SK-N-SH (cell line): ENCODE measurements around the gene MAPK9. TPM values are rescaled to one million over a fixed set of nuclear protein-coding genes. Genes with fewer than 3 reads are reported as not detected.

ENCODE experiments used
- CTCF ChIA-PET: fragments of 300-600, 350-600 bp; formaldehyde crosslinking; extraction: SDS; loops from one replicate; lab custom pipeline; 2021; lab: Yijun Ruan, JAX
- POLR2A ChIA-PET: fragments of 350-600 bp; sonication (Branson Sonifier 250); formaldehyde crosslinking; extraction: SDS; loops from one replicate; lab custom pipeline; 2020; ENCODE audit warnings: antibody characterized with exemption, inconsistent platforms; lab: Yijun Ruan, JAX
- DNase-seq: peaks from one replicate; pipeline ENCODE4 v3.0.0; 2012
- H2AFZ ChIP-seq: fragments of 200-600 bp; sonication (generic); 2 replicates; pipeline ENCODE4 v1.8.1; 2016; ENCODE audit warnings: antibody characterized with exemption, mild to moderate bottlenecking, low read depth
- H3F3A ChIP-seq: fragments of 200-600 bp; sonication (generic); replicated peaks from 2 replicates; pipeline ENCODE3; 2016; ENCODE audit warnings: antibody characterized with exemption, mild to moderate bottlenecking; ENCODE audit not compliant: insufficient read depth
- H3K27ac ChIP-seq, 2 experiments: fragments of 200-500 bp in 1 of 2; fragments of 200-600 bp in 1 of 2; sonication (Bioruptor generic) in 1 of 2; sonication (generic), shearing (Covaris generic) in 1 of 2; 2 replicates each; pipeline versions ENCODE4 v1.5.1 to v1.6.1; 2014 to 2016; ENCODE audit warnings: low read depth in 2 of 2, inconsistent platforms in 1 of 2, low read length in 1 of 2, mild to moderate bottlenecking in 1 of 2, mixed read lengths in 1 of 2
- H3K27me3 ChIP-seq: fragments of 200-600 bp; sonication (generic), shearing (Covaris generic); 2 replicates; pipeline ENCODE4 v1.6.1; 2016; ENCODE audit warnings: mixed run types; ENCODE audit not compliant: insufficient read depth
- H3K36me3 ChIP-seq, 2 experiments: fragments of 200-500 bp in 1 of 2; fragments of 200-600 bp in 1 of 2; sonication (Bioruptor generic) in 1 of 2; sonication (generic) in 1 of 2; replicated peaks in 1 of 2; 2 replicates each; pipeline versions ENCODE3 to v1.5.1; 2014 to 2016; ENCODE audit warnings: low read length in 1 of 2, mild to moderate bottlenecking in 1 of 2; ENCODE audit not compliant: insufficient read depth in 2 of 2, control insufficient read depth in 1 of 2
- H3K4me1 ChIP-seq, 2 experiments: fragments of 200-500 bp in 1 of 2; fragments of 200-600 bp in 1 of 2; sonication (Bioruptor generic) in 1 of 2; sonication (generic), shearing (Covaris generic) in 1 of 2; 2 replicates each; pipeline versions ENCODE4 v1.5.1 to v1.6.1; 2014 to 2016; ENCODE audit warnings: low read depth in 1 of 2, low read length in 1 of 2, mixed run types in 1 of 2; ENCODE audit not compliant: insufficient read depth in 2 of 2, control insufficient read depth in 1 of 2
- H3K4me2 ChIP-seq: fragments of 200-600 bp; sonication (generic), shearing (Covaris generic); 2 replicates; pipeline ENCODE4 v1.6.1; 2017; ENCODE audit warnings: mixed run types
- H3K4me3 ChIP-seq, 2 experiments: fragments of 200-500 bp in 1 of 2; fragments of 200-600 bp in 1 of 2; sonication (Bioruptor generic) in 1 of 2; sonication (generic), shearing (Covaris generic) in 1 of 2; 2 replicates each; pipeline versions ENCODE4 v1.5.1 to v1.8.1; 2014 to 2016; ENCODE audit warnings: low read depth in 2 of 2, inconsistent platforms in 1 of 2, low read length in 1 of 2, mild to moderate bottlenecking in 1 of 2, mixed read lengths in 1 of 2, moderate library complexity in 1 of 2
- H3K79me2 ChIP-seq: fragments of 200-600 bp; sonication (generic); 2 replicates; pipeline ENCODE4 v1.8.1; 2017; ENCODE audit warnings: mild to moderate bottlenecking; ENCODE audit not compliant: insufficient read depth
- H3K9ac ChIP-seq: fragments of 200-600 bp; sonication (generic); 2 replicates; pipeline ENCODE4 v1.6.1; 2017; ENCODE audit warnings: mixed run types
- H3K9me2 ChIP-seq: fragments of 200-600 bp; sonication (generic); 2 replicates; pipeline ENCODE4 v1.6.1; 2017; ENCODE audit warnings: mixed run types
- H3K9me3 ChIP-seq: fragments of 200-600 bp; sonication (generic); 2 replicates; pipeline ENCODE4 v1.6.1; 2017; ENCODE audit warnings: mixed run types, mild to moderate bottlenecking, moderate library complexity
- H4K20me1 ChIP-seq: fragments of 200-600 bp; sonication (generic); 2 replicates; pipeline ENCODE4 v1.6.1; 2017; ENCODE audit warnings: mild to moderate bottlenecking, mixed run types; ENCODE audit not compliant: insufficient read depth
- CHD2 ChIP-seq: fragments of 150-350 bp; IDR thresholded peaks from 2 replicates; pipeline ENCODE4 v1.6.1; 2018; ENCODE audit warnings: low read length; ENCODE audit not compliant: partially characterized antibody
- CTCF ChIP-seq: fragments of 200-600 bp; sonication (generic); IDR thresholded peaks from 2 replicates; pipeline ENCODE4 v1.6.1; 2017; ENCODE audit warnings: antibody characterized with exemption, mild to moderate bottlenecking, moderate library complexity
- FOXJ3 ChIP-seq: sonication (generic); formaldehyde crosslinking; IDR thresholded peaks from 2 replicates; pipeline ENCODE4 v1.5.1; 2020; ENCODE audit warnings: mild to moderate bottlenecking, missing genetic modification reagents
- GABPA ChIP-seq: IDR thresholded peaks from 2 replicates; pipeline ENCODE4 v1.4.0; 2012; ENCODE audit warnings: low read depth, mild to moderate bottlenecking
- IRF3 ChIP-seq: fragments of 150-350 bp; IDR thresholded peaks from 2 replicates; pipeline ENCODE4 v1.6.1; 2016; ENCODE audit warnings: mild to moderate bottlenecking, low read depth, low read length
- MEF2A ChIP-seq: IDR thresholded peaks from 2 replicates; pipeline ENCODE4 v1.4.0; 2012; ENCODE audit warnings: low read depth, borderline replicate concordance
- PBX3 ChIP-seq: IDR thresholded peaks from 2 replicates; pipeline ENCODE4; 2012
- POLR2AphosphoS5 ChIP-seq: IDR thresholded peaks from 2 replicates; pipeline ENCODE4 v1.6.1; 2012; ENCODE audit warnings: low read depth, low read length
- RAD21 ChIP-seq: IDR thresholded peaks from 2 replicates; pipeline ENCODE4 v1.6.1; 2012; ENCODE audit warnings: mild to moderate bottlenecking, low read length
- WGBS: methylation state at CpG from one replicate; pipeline ENCODE4 v1.1.6; 2017; ENCODE audit warnings: low lambda C conversion rate; 5-methylcytosine and 5-hydroxymethylcytosine counted together
- polyA plus RNA-seq, 3 experiments: library from polyadenylated mRNA; depleted of rRNA; stranded (reverse); fragments of >200 nt; gene quantifications; 2 replicates each; pipeline ENCODE4 v1.2.3, GENCODE V29; 2012

MAPK9 gene
- 23.9 and 26.2 TPM in 2 replicates for polyA plus RNA-seq (2012; rRNA removed)
- 30.9 and 34.3 TPM in 2 replicates for polyA plus RNA-seq (2012; cell fraction: cytosol; rRNA removed)
- 19.0 and 25.9 TPM in 2 replicates for polyA plus RNA-seq (2012; cell fraction: nucleus; rRNA removed)

GRCh38 chr5:180291943-180292831 is at the start of gene MAPK9:
TSS of gene MAPK9 (minus strand) at chr5:180292083. CDS start at chr5:180280561, 11,522 bp downstream.
- CTCF ChIA-PET = interaction anchor here (0.9 to 7.6 kb wide), 25 partner anchors 9 to 342 kb away, joined by 3 to 171 read pairs (median 6); partner anchors contain the start of genes GFPT2 and RASGEF1C
- H3K36me3 ChIP-seq = no peaks in the 10 kb centered on the region
- no peaks in the 10 kb centered on the region for H3K27me3 ChIP-seq
- TF ChIP-seq IRF3 (peak; percentile 58), PBX3 (peak; percentile 98), CHD2 (peak; percentile 22), CTCF (peak; percentile 16; the same call in 1 of the 2 replicates), FOXJ3 (CRISPR knock-in tag) (no peak), MEF2A (no peak), RAD21 (no peak)
- peak within 1 kb of the TSS; percentile 47 to 81; a peak in 3 of 4 replicates for H3K27ac ChIP-seq
- H2AFZ ChIP-seq = peak within 1 kb of the TSS; percentile 91; the same call in 1 of the 2 replicates
- peaks cover 0 to 39% of the 10 kb centered on the region in 2 experiments; a peak in 2 of 4 replicates for H3K4me1 ChIP-seq
- DNase-seq = peak; percentile 97
- H3K9me3 ChIP-seq = no peaks in the 10 kb centered on the region
- H3K79me2 ChIP-seq = peaks cover 50% of the 10 kb centered on the region
- peaks cover 3% of the 10 kb centered on the region for H3F3A ChIP-seq
- 2% methylated on average over 14 of the region's 122 CpGs for WGBS
- H3K9me2 ChIP-seq = no peaks in the 10 kb centered on the region
- H3K4me2 ChIP-seq = peak within 1 kb of the TSS; percentile 91
- POLR2A ChIA-PET = interaction anchor here (1.1 to 1.8 kb wide), 3 partner anchors 7 to 178 kb away, joined by 3 to 6 read pairs (median 4); no protein-coding TSS in a partner anchor
- peaks cover 12% of the 10 kb centered on the region for H4K20me1 ChIP-seq
- H3K4me3 ChIP-seq = peak within 1 kb of the TSS; percentile 85 to 92
- H3K9ac ChIP-seq = peak within 1 kb of the TSS; percentile 72

GRCh38 chr5:180341595-180341994 is 49.7 kb upstream of the MAPK9 start:
- Histone ChIP-seq H3F3A (no peaks in the 10 kb centered on the region), H2AFZ (no peak overlapping the region), H3K27ac (no peak overlapping the region), H3K9ac (no peak overlapping the region), H3K4me1 (peaks cover 0 to 21% of the 10 kb centered on the region in 2 experiments; a peak in 1 of 4 replicates), H3K79me2 (no peaks in the 10 kb centered on the region), H3K9me3 (no peaks in the 10 kb centered on the region), H3K27me3 (no peaks in the 10 kb centered on the region), H3K9me2 (no peaks in the 10 kb centered on the region), H4K20me1 (no peaks in the 10 kb centered on the region), H3K36me3 (no peaks in the 10 kb centered on the region), H3K4me2 (no peak overlapping the region), H3K4me3 (no peak overlapping the region)
- ChIA-PET POLR2A (no interaction called here), CTCF (interaction anchor here (1.2 to 10.1 kb wide), 3 partner anchors 14 to 48 kb away, joined by 3 to 89 read pairs (median 3); no protein-coding TSS in a partner anchor)
- WGBS = 80% methylated on average over 8 of the region's 8 CpGs
- DNase-seq = no peak
- no peak for TF ChIP-seq GABPA
- no peak for TF ChIP-seq POLR2AphosphoS5
